HepG2 (cell line): ENCODE data around the gene NLGN2. TPM values are rescaled to one million over a fixed set of nuclear protein-coding genes. Genes with fewer than 3 reads are reported as not detected.
A peak's percentile ranks its signal among the peaks of the same experiment; 100 is the strongest.

Experiments used
- ATAC-seq: fragments of 200-7000 bp; cut with Tn5 transposase; 3 replicates; pipeline ENCODE4 v1.9.1; 2020; ENCODE audit warnings: mild to moderate bottlenecking, moderate library complexity
- BruUV-seq: library from RNA; stranded (reverse); fragments of 400-500 nt; replicated peaks from 2 replicates; lab custom pipeline; 2021; lab: Mats Ljungman, UMichigan
- CTCF ChIA-PET: fragments of 300-600 bp; formaldehyde crosslinking; extraction: SDS; loops from one replicate; lab custom pipeline; 2021; ENCODE audit warnings: low total read pairs, inconsistent platforms, low intra/inter-chr PET ratio; lab: Yijun Ruan, JAX
- POLR2A ChIA-PET: fragments of 350-600 bp; sonication (Branson Sonifier 250); formaldehyde crosslinking; loops from one replicate; lab custom pipeline; 2020; ENCODE audit warnings: antibody characterized with exemption, inconsistent platforms; lab: Yijun Ruan, JAX
- DNase-seq: peaks from one replicate; pipeline ENCODE4 v3.0.0-alpha.2; 2015; ENCODE audit warnings: low spot score
- FAIRE-seq: peaks from 3 replicates; lab custom pipeline; 2011; peaks lifted over from hg19 to GRCh38; lab: Jason Lieb, UNC
- H2AFZ ChIP-seq: one replicate; pipeline ENCODE4 v1.6.1; 2011; ENCODE audit warnings: low read length, inconsistent platforms
- H3K27ac ChIP-seq: fragments of 300-600 bp; 3 replicates; pipeline ENCODE4 v1.8.0; 2011; ENCODE audit warnings: mixed run types, mild to moderate bottlenecking, mixed read lengths, low read length, inconsistent platforms; ENCODE audit not compliant: insufficient read depth; ENCODE audit errors: extremely low read length
- H3K27me3 ChIP-seq, 2 experiments: fragments of 200-600 bp in 1 of 2; 2 replicates in 1 of 2; 3 replicates in 1 of 2; pipeline versions ENCODE4 v1.6.0 to v1.8.0; 2011; ENCODE audit warnings: low read length in 2 of 2, mild to moderate bottlenecking in 2 of 2, moderate library complexity in 2 of 2, inconsistent platforms in 1 of 2; ENCODE audit not compliant: insufficient read depth in 2 of 2, control insufficient read depth in 1 of 2
- H3K36me3 ChIP-seq, 2 experiments: fragments of 200-600 bp in 1 of 2; replicated peaks in 1 of 2; 2 replicates in 1 of 2; 3 replicates in 1 of 2; pipeline versions ENCODE4 v1.5.1 to v1.8.0; 2011; ENCODE audit warnings: low read length in 2 of 2, inconsistent platforms in 1 of 2; ENCODE audit not compliant: insufficient read depth in 2 of 2, control insufficient read depth in 1 of 2
- H3K4me1 ChIP-seq: 2 replicates; pipeline ENCODE4 v1.5.1; 2012; ENCODE audit warnings: low read length, inconsistent platforms; ENCODE audit not compliant: insufficient read depth
- H3K4me2 ChIP-seq: 2 replicates; pipeline ENCODE4 v1.6.0; 2011; ENCODE audit warnings: low read depth, low read length, inconsistent platforms
- H3K4me3 ChIP-seq, 3 experiments: fragments of 200-600 bp in 1 of 3; sonication (generic), shearing (Covaris generic) in 1 of 3; replicated peaks in 1 of 3; 2 replicates each; pipeline ENCODE4 v1.5.1; 2011 to 2016; ENCODE audit warnings: low read length in 3 of 3, inconsistent platforms in 2 of 3, low read depth in 2 of 3, mild to moderate bottlenecking in 2 of 3, control low read depth in 1 of 3, mixed read lengths in 1 of 3; ENCODE audit not compliant: insufficient read depth in 1 of 3
- H3K79me2 ChIP-seq: one replicate; pipeline ENCODE4 v1.6.1; 2011; ENCODE audit warnings: low read length, inconsistent platforms; ENCODE audit not compliant: insufficient read depth
- H3K9ac ChIP-seq: 2 replicates; pipeline ENCODE4 v1.6.0; 2011; ENCODE audit warnings: mild to moderate bottlenecking, low read depth, low read length, inconsistent platforms; ENCODE audit not compliant: insufficient read depth
- H3K9me3 ChIP-seq: 2 replicates; pipeline ENCODE4 v1.5.1; 2012; ENCODE audit warnings: mild to moderate bottlenecking, low read length
- H4K20me1 ChIP-seq: 2 replicates; pipeline ENCODE4 v1.6.0; 2011; ENCODE audit warnings: inconsistent platforms, mild to moderate bottlenecking, low read length, moderate library complexity; ENCODE audit not compliant: insufficient read depth
- GMEB2 ChIP-seq: IDR thresholded peaks from 2 replicates; pipeline ENCODE4 v1.6.1; 2016; ENCODE audit warnings: missing biosample characterization, missing genetic modification reagents, low read depth
- ZBTB33 ChIP-seq: sonication (generic); formaldehyde crosslinking; IDR thresholded peaks from 2 replicates; pipeline ENCODE4 v1.4.0; 2020; ENCODE audit warnings: missing genetic modification reagents
- WGBS: methylation state at CpG from one replicate; pipeline ENCODE4 v1.1.6; 2017; ENCODE audit warnings: low lambda C conversion rate; 5-methylcytosine and 5-hydroxymethylcytosine counted together
- in situ Hi-C: cut with HindIII; loops from 2 replicates; pipeline ENCODE4 v1.10.0; 2017; ENCODE audit warnings: low pct_unique_long_range_greater_than_20kb; ENCODE audit not compliant: extremely low pct_ligation_motif_present
- intact Hi-C: fragments of 100-400 bp; cut with micrococcal nuclease; formaldehyde crosslinking; loops from one replicate; pipeline ENCODE4 v1.10.0; 2022; ENCODE audit not compliant: unreplicated experiment
- polyA plus RNA-seq, 8 experiments: library from polyadenylated mRNA; depleted of rRNA in 3 of 8; stranded (reverse) in 7 of 8; unstranded in 1 of 8; fragments of >200 nt; fragmentation: Illumina TruSeq in 4 of 8; extraction: Trizol in 4 of 8; gene quantifications; 2 replicates each; pipeline versions ENCODE4 v1.2.1 to v1.2.3, GENCODE V29; 2011 to 2016; ENCODE audit warnings: low read depth in 4 of 8, missing spikeins in 1 of 8, mixed read lengths in 1 of 8; ENCODE audit not compliant: insufficient read depth in 1 of 8
- total RNA-seq, 5 experiments: library from RNA; depleted of rRNA; stranded (reverse); fragments of >200 nt; fragmentation: Illumina TruSeq; extraction: Trizol; gene quantifications; 2 replicates each; pipeline ENCODE4 v1.2.3, GENCODE V29; 2016; ENCODE audit warnings: low read depth in 1 of 5

Gene NLGN2
- total and polyA plus RNA-seq, 2 of the 13 experiments (the other 11 are each of a cell fraction or from before 2014, with no cell fraction given): 1.9 to 11.0 TPM

GRCh38 chr17:7417056-7417655, 9.5 kb downstream of the NLGN2 start:
- H3K27me3 ChIP-seq: peaks cover 1 to 5% of the 10 kb centered on the region in 2 experiments; a peak in 1 of 5 replicates
- WGBS: 95% methylated on average over 50 of the region's 54 CpGs
- ChIA-PET POLR2A (no interaction called here), CTCF (no interaction called here)
- TF ChIP-seq ZBTB33 (CRISPR knock-in tag) (peak; percentile 49; the same call in 1 of the 2 replicates), GMEB2 (CRISPR knock-in tag) (no peak)
- FAIRE-seq (no peak), DNase-seq (no peak), ATAC-seq (no peak)
- H3K36me3 ChIP-seq: no peaks in the 10 kb centered on the region
- H3K9me3 ChIP-seq: no peaks in the 10 kb centered on the region
- no TSS peak for BruUV-seq
- H3K27ac ChIP-seq: no peak overlapping the region
- H3K9ac ChIP-seq: no peak overlapping the region
- intact Hi-C loops (no loop called here), in situ Hi-C loops (no loop called here)
- no peaks in the 10 kb centered on the region for H4K20me1 ChIP-seq
- no peak overlapping the region for H3K4me2 ChIP-seq
- no peak overlapping the region for H2AFZ ChIP-seq
- no peaks in the 10 kb centered on the region for H3K79me2 ChIP-seq
- 0 out of 2 replicates have a peak, but pooled peaks cover 13% of the 10 kb centered on the region for H3K4me1 ChIP-seq
- H3K4me3 ChIP-seq: no peak overlapping the region
